GM19351 (cell line): Measurements from ENCODE around the gene CDK14.

Experiments
- ATAC-seq: cut with Tn5 transposase; IDR thresholded peaks from one replicate; pipeline ENCODE4 v1.9.1; 2021; ENCODE audit warnings: mild to moderate bottlenecking, moderate library complexity; ENCODE audit not compliant: unreplicated experiment

Gene CDK14

GRCh38 chr7:90596671-90597562, 796 bp downstream of the CDK14 start:
- peak; percentile 22 for ATAC-seq

- no peak for ATAC-seq
These were observed 1.6 kb downstream of the CDK14 start for GRCh38 chr7:90597563-90598253.

- ATAC-seq = no peak
These were observed 2.9 kb downstream of the CDK14 start for GRCh38 chr7:90599038-90599437.

GRCh38 chr7:90599892-90600555, 3.9 kb downstream of the CDK14 start:
- no peak for ATAC-seq

GRCh38 chr7:90602303-90602702, 6.2 kb downstream of the CDK14 start:
- no peak for ATAC-seq

- ATAC-seq = no peak
These were observed 7.2 kb downstream of the CDK14 start for GRCh38 chr7:90603346-90603745.

GRCh38 chr7:90604383-90604782, 8.3 kb downstream of the CDK14 start:
- no peak for ATAC-seq

- no peak for ATAC-seq
These were observed 8.9 kb downstream of the CDK14 start for GRCh38 chr7:90605055-90605454.

GRCh38 chr7:90607196-90607595, 11.1 kb downstream of the CDK14 start:
- no peak for ATAC-seq

GRCh38 chr7:90610105-90610504, 14.0 kb downstream of the CDK14 start:
- no peak for ATAC-seq

- ATAC-seq = no peak
These were observed 15.0 kb downstream of the CDK14 start for GRCh38 chr7:90611115-90611514.

GRCh38 chr7:90613088-90613498, 17.0 kb downstream of the CDK14 start:
- peak; percentile 85 for ATAC-seq

- ATAC-seq = no peak
These were observed 21.3 kb downstream of the CDK14 start for GRCh38 chr7:90617442-90617841.

GRCh38 chr7:90618876-90619275, 22.8 kb downstream of the CDK14 start:
- no peak for ATAC-seq

GRCh38 chr7:90621125-90621746, 25.1 kb downstream of the CDK14 start:
- peak; percentile 73 for ATAC-seq

- no peak for ATAC-seq
These were observed 25.6 kb downstream of the CDK14 start for GRCh38 chr7:90621747-90622140.

GRCh38 chr7:90622670-90623069, 26.5 kb downstream of the CDK14 start:
- ATAC-seq = no peak

- ATAC-seq = no peak
These were observed 28.2 kb downstream of the CDK14 start for GRCh38 chr7:90624225-90624911.

- ATAC-seq = no peak
These were observed 28.9 kb downstream of the CDK14 start for GRCh38 chr7:90625051-90625450.

GRCh38 chr7:90625562-90625961, 29.4 kb downstream of the CDK14 start:
- ATAC-seq = no peak

- no peak for ATAC-seq
These were observed 29.9 kb downstream of the CDK14 start for GRCh38 chr7:90626013-90626412.
